HG02571 (cell line): ENCODE measurements around the gene KRTAP10-3.

Source experiments
- ATAC-seq: cut with Tn5 transposase; IDR thresholded peaks from one replicate; pipeline ENCODE4 v1.9.1; 2021; ENCODE audit warnings: mild to moderate bottlenecking, moderate library complexity; ENCODE audit not compliant: unreplicated experiment

Gene KRTAP10-3

GRCh38 chr21:44530903-44531605 lies 27.5 kb downstream of the KRTAP10-3 start:
- no peak for ATAC-seq

- no peak for ATAC-seq
Measured at GRCh38 chr21:44530221-44530902, 28.2 kb downstream of the KRTAP10-3 start.

GRCh38 chr21:44529503-44530125 lies 29.0 kb downstream of the KRTAP10-3 start:
- no peak for ATAC-seq

- no peak for ATAC-seq
Measured at GRCh38 chr21:44529011-44529421, 29.6 kb downstream of the KRTAP10-3 start.

- ATAC-seq = no peak
Measured at GRCh38 chr21:44528634-44528995, 30.0 kb downstream of the KRTAP10-3 start.

- ATAC-seq = no peak
Measured at GRCh38 chr21:44527983-44528633, 30.5 kb downstream of the KRTAP10-3 start.

GRCh38 chr21:44527156-44527982 lies 31.2 kb downstream of the KRTAP10-3 start:
- no peak for ATAC-seq

GRCh38 chr21:44526096-44526997 lies 32.2 kb downstream of the KRTAP10-3 start:
- ATAC-seq = no peak

GRCh38 chr21:44525391-44526095 lies 33.1 kb downstream of the KRTAP10-3 start:
- no peak for ATAC-seq

- no peak for ATAC-seq
Measured at GRCh38 chr21:44524414-44525371, 33.9 kb downstream of the KRTAP10-3 start.

GRCh38 chr21:44523567-44524413 lies 34.8 kb downstream of the KRTAP10-3 start:
- ATAC-seq = no peak

GRCh38 chr21:44522753-44523204 lies 35.8 kb downstream of the KRTAP10-3 start:
- no peak for ATAC-seq

GRCh38 chr21:44521928-44522752 lies 36.5 kb downstream of the KRTAP10-3 start:
- ATAC-seq = no peak

GRCh38 chr21:44521301-44521927 lies 37.2 kb downstream of the KRTAP10-3 start:
- ATAC-seq = no peak
